Measurements from ENCODE around the gene KCNG2. TPM values are rescaled to one million over a fixed set of nuclear protein-coding genes. Genes with fewer than 3 reads are reported as not detected.

Gene KCNG2
- total and polyA plus RNA-seq, 12 donors, result 0.06 to 2.9 (median 0.50) TPM; not detected in 3

- no peaks in the 10 kb centered on the region for H3K27me3 ChIP-seq
- WGBS, 4 donors, result 53 to 65% (median 62%) methylated on average over 9 to 26 of the region's 26 CpGs
- DNase-seq, result no peak
- intact Hi-C loops (cut with DNase I), result no loop called here
- H3K27ac ChIP-seq, result no peak overlapping the region
- H3K9me3 ChIP-seq (replicated peaks in 1 of 3), result no peaks in the 10 kb centered on the region
- TF ChIP-seq POLR2A (IDR thresholded peaks at IDR 0.05) (no peak), CTCF (IDR thresholded peaks at IDR 0.05) (no peak)
- H3K4me3 ChIP-seq, result no peak overlapping the region
- no peaks in the 10 kb centered on the region for H3K4me1 ChIP-seq (replicated peaks in 1 of 2)
- H3K36me3 ChIP-seq (replicated peaks in 1 of 2), result no peaks in the 10 kb centered on the region
Measured at GRCh38 chr18:79778291-79778791, 19.4 kb upstream of the KCNG2 start.

- Histone ChIP-seq H3K4me3 (no peak overlapping the region), H3K36me3 (replicated peaks in 1 of 2) (no peaks in the 10 kb centered on the region), H3K27ac (no peak overlapping the region), H3K4me1 (replicated peaks in 1 of 2) (no peaks in the 10 kb centered on the region), H3K9me3 (replicated peaks in 1 of 3) (no peaks in the 10 kb centered on the region), H3K27me3 (no peaks in the 10 kb centered on the region)
- intact Hi-C loops (cut with DNase I), result no loop called here
- no peak for DNase-seq
- 72 to 81% (median 79%) methylated on average over 16 to 29 of the region's 29 CpGs for WGBS, 4 donors
- TF ChIP-seq CTCF (IDR thresholded peaks at IDR 0.05), result no peak
- no peak for TF ChIP-seq POLR2A (IDR thresholded peaks at IDR 0.05)
Measured at GRCh38 chr18:79779021-79779699, 18.6 kb upstream of the KCNG2 start.

GRCh38 chr18:79779700-79780190 is 18.0 kb upstream of the KCNG2 start:
- Histone ChIP-seq H3K27ac (no peak overlapping the region), H3K4me1 (replicated peaks in 1 of 2) (no peaks in the 10 kb centered on the region), H3K4me3 (no peak overlapping the region), H3K27me3 (no peaks in the 10 kb centered on the region), H3K9me3 (replicated peaks in 1 of 3) (no peaks in the 10 kb centered on the region), H3K36me3 (replicated peaks in 1 of 2) (no peaks in the 10 kb centered on the region)
- TF ChIP-seq POLR2A (IDR thresholded peaks at IDR 0.05) (no peak), CTCF (IDR thresholded peaks at IDR 0.05) (no peak)
- intact Hi-C loops (cut with DNase I), result no loop called here
- DNase-seq, result no peak
- WGBS, 4 donors, result 78 to 85% (median 82%) methylated on average over 11 to 18 of the region's 18 CpGs

- intact Hi-C loops (cut with DNase I), result no loop called here
- H3K9me3 ChIP-seq (replicated peaks in 1 of 3), result no peaks in the 10 kb centered on the region
- H3K4me1 ChIP-seq (replicated peaks in 1 of 2), result no peaks in the 10 kb centered on the region
- no peak for TF ChIP-seq POLR2A (IDR thresholded peaks at IDR 0.05)
- TF ChIP-seq CTCF (IDR thresholded peaks at IDR 0.05), result no peak
- WGBS, 4 donors, result 74 to 96% (median 86%) methylated on average over 5 to 8 of the region's 8 CpGs
- H3K27me3 ChIP-seq, result no peaks in the 10 kb centered on the region
- no peak overlapping the region for H3K4me3 ChIP-seq
- no peak for DNase-seq
- H3K36me3 ChIP-seq (replicated peaks in 1 of 2), result no peaks in the 10 kb centered on the region
- no peak overlapping the region for H3K27ac ChIP-seq
Measured at GRCh38 chr18:79780547-79780946, 17.2 kb upstream of the KCNG2 start.
